Astrocyte (in vitro differentiated cells and primary cell): ENCODE results near the gene H6PD. TPM values are rescaled to one million over a fixed set of nuclear protein-coding genes. Genes with fewer than 3 reads are reported as not detected.

Source experiments
- DNase-seq: peaks from one replicate; pipeline ENCODE4 v3.0.0-alpha.2; 2010; ENCODE audit warnings: low read depth
- FAIRE-seq: peaks from 2 replicates; lab custom pipeline; 2011; peaks lifted over from hg19 to GRCh38; lab: Jason Lieb, UNC
- H2AFZ ChIP-seq: 2 replicates; pipeline ENCODE4 v1.6.0; 2012; ENCODE audit warnings: low read depth, low read length, inconsistent platforms
- H3K27ac ChIP-seq: 2 replicates; pipeline ENCODE4 v1.5.1; 2011; ENCODE audit warnings: low read depth, low read length, inconsistent platforms
- H3K27me3 ChIP-seq: 2 replicates; pipeline ENCODE4 v1.6.0; 2011; ENCODE audit warnings: low read length, inconsistent platforms; ENCODE audit not compliant: insufficient read depth
- H3K36me3 ChIP-seq: 2 replicates; pipeline ENCODE4 v1.5.1; 2011; ENCODE audit warnings: low read length, inconsistent platforms; ENCODE audit not compliant: insufficient read depth
- H3K4me1 ChIP-seq: 2 replicates; pipeline ENCODE4 v1.5.1; 2011; ENCODE audit warnings: low read length, inconsistent platforms; ENCODE audit not compliant: insufficient read depth
- H3K4me2 ChIP-seq: 2 replicates; pipeline ENCODE4 v1.6.0; 2012; ENCODE audit warnings: low read length, inconsistent platforms
- H3K4me3 ChIP-seq: 2 replicates; pipeline ENCODE4 v1.5.1; 2011; ENCODE audit warnings: low read depth, mild to moderate bottlenecking, low read length, inconsistent platforms; ENCODE audit not compliant: insufficient read depth
- H3K79me2 ChIP-seq: 2 replicates; pipeline ENCODE4 v1.6.0; 2012; ENCODE audit warnings: mild to moderate bottlenecking, low read length, inconsistent platforms; ENCODE audit not compliant: insufficient read depth
- H3K9ac ChIP-seq: 2 replicates; pipeline ENCODE4 v1.6.0; 2012; ENCODE audit warnings: mild to moderate bottlenecking, low read length, inconsistent platforms
- H3K9me3 ChIP-seq: 2 replicates; pipeline ENCODE4 v1.5.1; 2012; ENCODE audit warnings: low read depth, mild to moderate bottlenecking, low read length, inconsistent platforms; ENCODE audit not compliant: insufficient read depth
- H4K20me1 ChIP-seq: 2 replicates; pipeline ENCODE4 v1.6.0; 2012; ENCODE audit warnings: low read length, inconsistent platforms; ENCODE audit not compliant: insufficient read depth
- H3K27ac Mint-ChIP-seq: one replicate; pipeline ENCODE4 v1.8.0; 2021; ENCODE audit warnings: mild to moderate bottlenecking, mixed read lengths; ENCODE audit not compliant: unreplicated experiment
- H3K27me3 Mint-ChIP-seq: one replicate; pipeline ENCODE4 v1.8.0; 2021; ENCODE audit warnings: low read depth, mixed read lengths; ENCODE audit not compliant: unreplicated experiment
- H3K36me3 Mint-ChIP-seq: one replicate; pipeline ENCODE4 v1.8.0; 2021; ENCODE audit warnings: low read depth, mixed read lengths; ENCODE audit not compliant: unreplicated experiment
- H3K4me1 Mint-ChIP-seq: one replicate; pipeline ENCODE4 v1.8.0; 2021; ENCODE audit warnings: low read depth, mixed read lengths; ENCODE audit not compliant: unreplicated experiment
- H3K4me3 Mint-ChIP-seq: one replicate; pipeline ENCODE4 v1.8.0; 2021; ENCODE audit warnings: mild to moderate bottlenecking, moderate library complexity, mixed read lengths; ENCODE audit not compliant: unreplicated experiment
- H3K9me3 Mint-ChIP-seq: one replicate; pipeline ENCODE4 v1.8.0; 2021; ENCODE audit warnings: mild to moderate bottlenecking, mixed read lengths; ENCODE audit not compliant: unreplicated experiment
- CTCF ChIP-seq: IDR thresholded peaks from 2 replicates; pipeline ENCODE4 v1.5.1; 2011; ENCODE audit warnings: low read depth, mild to moderate bottlenecking, inconsistent platforms, low read length, moderate library complexity; ENCODE audit not compliant: insufficient read depth
- EZH2 ChIP-seq: IDR thresholded peaks from 2 replicates; pipeline ENCODE4 v1.6.1; 2012; ENCODE audit warnings: mild to moderate bottlenecking, low read length, inconsistent platforms; ENCODE audit not compliant: insufficient read depth
- total RNA-seq: library from RNA; stranded (reverse); gene quantifications from 2 replicates; pipeline ENCODE4 v1.2.1, GENCODE V29; 2021

The H6PD gene
- total RNA-seq, 1 donor from 2014 or later, result 13.9 TPM

DNA sequence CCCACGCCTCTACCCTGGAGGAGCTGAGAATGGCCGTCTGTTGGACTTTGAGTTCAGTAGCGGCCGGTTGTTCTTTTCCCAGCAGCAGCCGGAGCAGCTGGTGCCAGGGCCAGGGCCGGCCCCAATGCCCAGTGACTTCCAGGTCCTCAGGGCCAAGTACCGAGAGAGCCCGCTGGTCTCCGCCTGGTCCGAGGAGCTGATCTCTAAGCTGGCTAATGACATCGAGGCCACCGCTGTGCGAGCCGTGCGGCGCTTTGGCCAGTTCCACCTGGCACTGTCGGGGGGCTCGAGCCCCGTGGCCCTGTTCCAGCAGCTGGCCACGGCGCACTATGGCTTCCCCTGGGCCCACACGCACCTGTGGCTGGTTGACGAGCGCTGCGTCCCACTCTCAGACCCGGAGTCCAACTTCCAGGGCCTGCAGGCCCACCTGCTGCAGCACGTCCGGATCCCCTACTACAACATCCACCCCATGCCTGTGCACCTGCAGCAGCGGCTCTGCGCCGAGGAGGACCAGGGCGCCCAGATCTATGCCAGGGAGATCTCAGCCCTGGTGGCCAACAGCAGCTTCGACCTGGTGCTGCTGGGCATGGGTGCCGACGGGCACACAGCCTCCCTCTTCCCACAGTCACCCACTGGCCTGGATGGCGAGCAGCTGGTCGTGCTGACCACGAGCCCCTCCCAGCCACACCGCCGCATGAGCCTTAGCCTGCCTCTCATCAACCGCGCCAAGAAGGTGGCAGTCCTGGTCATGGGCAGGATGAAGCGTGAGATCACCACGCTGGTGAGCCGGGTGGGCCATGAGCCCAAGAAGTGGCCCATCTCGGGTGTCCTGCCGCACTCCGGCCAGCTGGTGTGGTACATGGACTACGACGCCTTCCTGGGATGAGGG lies 29.7 kb downstream of the H6PD start:
- TF ChIP-seq CTCF (no peak), EZH2 (no peak)
- Histone ChIP-seq H3K4me3 (no peak overlapping the region), H3K27me3 (no peaks in the 10 kb centered on the region), H3K27ac (no peak overlapping the region), H3K4me1 (peaks cover 4% of the 10 kb centered on the region), H3K4me2 (no peak overlapping the region), H3K79me2 (peaks cover 17% of the 10 kb centered on the region), H2AFZ (no peak overlapping the region), H3K36me3 (peaks cover 3% of the 10 kb centered on the region), H3K9ac (no peak overlapping the region), H4K20me1 (peaks cover 41% of the 10 kb centered on the region), H3K9me3 (no peaks in the 10 kb centered on the region)
- no peak overlapping the region for H3K27ac Mint-ChIP-seq
- no peaks in the 10 kb centered on the region for H3K9me3 Mint-ChIP-seq
- peaks cover 8% of the 10 kb centered on the region for H3K4me1 Mint-ChIP-seq
- H3K36me3 Mint-ChIP-seq, result peaks cover 9% of the 10 kb centered on the region
- H3K27me3 Mint-ChIP-seq, result peaks cover 17% of the 10 kb centered on the region
- FAIRE-seq (no peak), DNase-seq (no peak)
- no peak overlapping the region for H3K4me3 Mint-ChIP-seq

DNA sequence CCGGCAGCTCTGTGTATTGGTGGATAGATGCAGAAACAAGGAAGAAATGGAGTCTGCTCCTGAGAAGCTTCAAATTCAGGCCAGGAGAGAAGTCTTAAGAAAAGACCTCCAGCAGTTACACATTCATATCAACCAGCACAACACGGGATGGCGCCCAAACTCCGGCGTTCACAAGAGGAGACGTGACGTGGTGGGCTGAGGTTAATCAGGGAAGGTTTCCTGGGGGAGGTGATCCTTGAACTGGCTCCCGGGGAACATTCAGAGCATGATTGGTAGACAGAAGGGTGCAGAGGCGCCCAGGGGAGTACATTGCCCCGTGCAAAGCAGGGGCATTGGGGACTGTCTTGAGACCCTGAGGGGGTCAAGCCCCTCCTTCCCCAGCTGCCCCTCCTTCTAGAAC lies 30.5 kb downstream of the H6PD start:
- no peak overlapping the region for H3K4me2 ChIP-seq
- no peak overlapping the region for H3K4me3 Mint-ChIP-seq
- no peak overlapping the region for H3K4me3 ChIP-seq
- DNase-seq (no peak), FAIRE-seq (no peak)
- TF ChIP-seq EZH2 (no peak), CTCF (no peak)
- H3K36me3 ChIP-seq, result peaks cover 3% of the 10 kb centered on the region
- peaks cover 14% of the 10 kb centered on the region for H3K4me1 Mint-ChIP-seq
- peaks cover 9% of the 10 kb centered on the region for H3K36me3 Mint-ChIP-seq
- no peak overlapping the region for H2AFZ ChIP-seq
- no peak overlapping the region for H3K27ac Mint-ChIP-seq
- peaks cover 32% of the 10 kb centered on the region for H4K20me1 ChIP-seq
- H3K9me3 ChIP-seq, result no peaks in the 10 kb centered on the region
- peaks cover 4% of the 10 kb centered on the region for H3K4me1 ChIP-seq
- H3K27ac ChIP-seq, result no peak overlapping the region
- peaks cover 9% of the 10 kb centered on the region for H3K79me2 ChIP-seq
- no peaks in the 10 kb centered on the region for H3K9me3 Mint-ChIP-seq
- H3K9ac ChIP-seq, result no peak overlapping the region
- H3K27me3 Mint-ChIP-seq, result peaks cover 17% of the 10 kb centered on the region
- H3K27me3 ChIP-seq, result no peaks in the 10 kb centered on the region

DNA sequence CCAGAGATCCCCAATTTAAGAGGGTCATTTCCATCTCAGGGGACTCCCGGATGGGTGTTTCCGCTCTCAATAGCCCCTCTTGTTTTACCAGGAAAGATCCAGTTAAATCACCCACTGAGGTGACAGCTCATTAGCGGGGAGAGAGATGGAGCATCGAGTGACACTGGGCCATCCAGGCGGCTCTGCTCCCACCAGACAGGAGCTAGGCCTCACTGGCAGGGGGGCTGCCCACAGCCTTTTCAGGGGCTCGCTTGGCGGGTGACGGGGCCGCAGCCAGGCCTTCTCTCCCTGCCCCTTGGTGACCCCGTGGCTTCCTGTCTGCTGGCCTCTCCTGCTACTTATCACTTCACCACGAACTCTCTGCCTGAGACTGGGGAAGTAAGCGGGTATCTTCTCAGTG lies 31.4 kb downstream of the H6PD start:
- TF ChIP-seq EZH2 (no peak), CTCF (no peak)

More for the DNA sequence above, 31.4 kb downstream of the H6PD start:
- H3K27ac ChIP-seq, result no peak overlapping the region
- no peak overlapping the region for H3K4me3 ChIP-seq
- H3K4me1 Mint-ChIP-seq, result peaks cover 18% of the 10 kb centered on the region
- peaks cover 1% of the 10 kb centered on the region for H3K79me2 ChIP-seq
- peaks cover 9% of the 10 kb centered on the region for H3K36me3 Mint-ChIP-seq
- H3K4me2 ChIP-seq, result no peak overlapping the region
- peaks cover 3% of the 10 kb centered on the region for H3K36me3 ChIP-seq
- peaks cover 23% of the 10 kb centered on the region for H4K20me1 ChIP-seq
- H3K27me3 ChIP-seq, result no peaks in the 10 kb centered on the region
- H3K27me3 Mint-ChIP-seq, result peaks cover 13% of the 10 kb centered on the region
- DNase-seq (no peak), FAIRE-seq (no peak)
- no peak overlapping the region for H3K27ac Mint-ChIP-seq
- no peaks in the 10 kb centered on the region for H3K9me3 ChIP-seq
- peaks cover 4% of the 10 kb centered on the region for H3K4me1 ChIP-seq
- H3K4me3 Mint-ChIP-seq, result no peak overlapping the region
- H2AFZ ChIP-seq, result no peak overlapping the region
- H3K9me3 Mint-ChIP-seq, result no peaks in the 10 kb centered on the region
- no peak overlapping the region for H3K9ac ChIP-seq
